CD1c-positive myeloid dendritic cell (primary cell): ENCODE measurements around the gene FTO.
"Not testable (repeated sequence)": the region's sequence is repeated elsewhere in the genome, so short reads cannot be mapped to it uniquely, and the experiment has no call there.

Source experiments
- DNase-seq: peaks from one replicate; pipeline ENCODE4 v3.0.0-alpha.2; 2016; ENCODE audit errors: extremely low spot score

FTO gene

GRCh38 chr16:53864819-53865493 lies 161.0 kb downstream of the FTO start:
- DNase-seq: peak; percentile 62

- peak; percentile 66 for DNase-seq
Measured at GRCh38 chr16:53865494-53865863, 161.5 kb downstream of the FTO start.

GRCh38 chr16:53866520-53866919 lies 162.6 kb downstream of the FTO start:
- DNase-seq: no peak

GRCh38 chr16:53870831-53871230 lies 166.9 kb downstream of the FTO start:
- no peak for DNase-seq

GRCh38 chr16:53872248-53873221 lies 168.6 kb downstream of the FTO start:
- DNase-seq: peak; percentile 21

GRCh38 chr16:53876811-53877210 lies 172.9 kb downstream of the FTO start:
- DNase-seq: no peak

- DNase-seq: no peak
Measured at GRCh38 chr16:53878216-53878615, 174.3 kb downstream of the FTO start.

GRCh38 chr16:53881371-53881770 lies 177.4 kb downstream of the FTO start:
- DNase-seq: no peak

- no peak for DNase-seq
Measured at GRCh38 chr16:53882310-53882709, 178.4 kb downstream of the FTO start.

GRCh38 chr16:53884748-53885147 lies 180.8 kb downstream of the FTO start:
- DNase-seq: no peak

GRCh38 chr16:53886482-53887378 lies 182.8 kb downstream of the FTO start:
- no peak for DNase-seq

- DNase-seq: no peak
Measured at GRCh38 chr16:53888222-53888621, 184.3 kb downstream of the FTO start.

- not testable (repeated sequence) for DNase-seq
Measured at GRCh38 chr16:53890877-53891276, 186.9 kb downstream of the FTO start.

- DNase-seq: no peak
Measured at GRCh38 chr16:53891409-53892139, 187.6 kb downstream of the FTO start.

GRCh38 chr16:53892155-53892554 lies 188.2 kb downstream of the FTO start:
- peak; percentile 43 for DNase-seq

- DNase-seq: no peak
Measured at GRCh38 chr16:53893731-53894435, 189.9 kb downstream of the FTO start.

- DNase-seq: no peak
Measured at GRCh38 chr16:53894686-53895085, 190.7 kb downstream of the FTO start.

- no peak for DNase-seq
Measured at GRCh38 chr16:53895433-53895832, 191.5 kb downstream of the FTO start.

- DNase-seq: no peak
Measured at GRCh38 chr16:53895851-53896250, 191.9 kb downstream of the FTO start.

- DNase-seq: no peak
Measured at GRCh38 chr16:53896722-53897121, 192.8 kb downstream of the FTO start.

GRCh38 chr16:53898993-53899392 lies 195.0 kb downstream of the FTO start:
- DNase-seq: no peak
